ENCODE data around the gene MAP3K12.

The MAP3K12 gene

DNA sequence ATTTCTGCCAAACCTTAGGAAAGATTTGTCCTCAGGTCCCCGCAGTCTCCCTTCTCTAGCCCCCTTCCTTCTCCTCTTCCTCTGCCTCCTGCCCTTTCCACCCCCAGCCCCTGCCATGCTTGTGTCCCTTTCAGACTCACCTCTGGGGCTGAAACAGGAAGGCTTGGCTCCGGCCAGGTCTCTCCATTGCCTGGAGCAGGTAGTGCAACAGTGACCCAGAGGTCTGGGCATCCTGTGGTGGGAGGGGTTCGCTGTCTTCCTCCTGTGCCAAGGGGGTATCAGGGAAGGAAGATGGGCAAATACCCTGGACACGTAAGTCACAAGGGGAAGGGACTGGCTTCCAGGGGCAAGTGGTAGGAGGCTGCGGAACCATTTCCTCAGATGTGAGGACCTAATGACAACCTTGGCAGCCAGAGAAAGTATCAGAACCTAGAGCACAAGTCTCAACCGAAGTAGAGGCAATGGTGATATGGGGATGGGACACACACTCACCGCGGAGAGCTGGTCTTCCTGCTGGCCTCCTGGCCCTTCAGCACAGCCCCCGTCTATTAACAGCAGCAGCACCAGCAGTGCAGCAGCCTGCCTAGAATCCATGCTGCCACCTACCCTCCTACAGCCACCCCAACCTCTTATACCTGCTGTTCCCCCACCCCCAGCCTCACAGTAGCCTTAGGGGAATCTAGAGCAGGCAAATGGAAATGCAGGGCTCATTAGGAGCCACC lies 7.8 kb upstream of the MAP3K12 start, which contains the start of gene NPFF:
NPFF (minus strand) TSS at position 604 of the 722 bp plus-strand sequence; CDS start at position 594, 10 bp downstream.
- no peak for FAIRE-seq

- no peak for FAIRE-seq
Measured at GRCh38 chr12:53506450-53506785, 7.2 kb upstream of the MAP3K12 start.

GRCh38 chr12:53505555-53506449 lies 6.5 kb upstream of the MAP3K12 start:
- FAIRE-seq = no peak

DNA sequence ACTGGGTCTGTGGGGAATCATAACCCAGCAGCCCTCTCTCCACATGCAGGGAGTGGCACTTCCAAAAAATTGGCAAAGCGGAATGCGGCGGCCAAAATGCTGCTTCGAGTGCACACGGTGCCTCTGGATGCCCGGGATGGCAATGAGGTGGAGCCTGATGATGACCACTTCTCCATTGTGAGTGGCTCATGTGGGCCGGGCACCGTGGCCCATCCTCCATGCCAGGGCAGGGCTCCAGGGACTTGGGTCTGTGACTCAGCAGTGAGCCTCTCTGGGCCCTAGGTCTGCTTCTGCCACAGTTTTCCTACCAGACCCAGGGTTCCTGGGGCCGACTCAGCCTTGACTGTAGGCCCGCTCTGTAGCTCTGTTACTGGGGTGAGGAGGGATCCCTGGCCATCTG lies 5.8 kb upstream of the MAP3K12 start:
- no peak for FAIRE-seq

- FAIRE-seq = no peak
Measured at GRCh38 chr12:53504004-53504920, 5.0 kb upstream of the MAP3K12 start.

GRCh38 chr12:53502983-53503728 lies 3.9 kb upstream of the MAP3K12 start:
- FAIRE-seq = no peak

- FAIRE-seq = no peak
Measured at GRCh38 chr12:53502331-53502730, 3.1 kb upstream of the MAP3K12 start.

DNA sequence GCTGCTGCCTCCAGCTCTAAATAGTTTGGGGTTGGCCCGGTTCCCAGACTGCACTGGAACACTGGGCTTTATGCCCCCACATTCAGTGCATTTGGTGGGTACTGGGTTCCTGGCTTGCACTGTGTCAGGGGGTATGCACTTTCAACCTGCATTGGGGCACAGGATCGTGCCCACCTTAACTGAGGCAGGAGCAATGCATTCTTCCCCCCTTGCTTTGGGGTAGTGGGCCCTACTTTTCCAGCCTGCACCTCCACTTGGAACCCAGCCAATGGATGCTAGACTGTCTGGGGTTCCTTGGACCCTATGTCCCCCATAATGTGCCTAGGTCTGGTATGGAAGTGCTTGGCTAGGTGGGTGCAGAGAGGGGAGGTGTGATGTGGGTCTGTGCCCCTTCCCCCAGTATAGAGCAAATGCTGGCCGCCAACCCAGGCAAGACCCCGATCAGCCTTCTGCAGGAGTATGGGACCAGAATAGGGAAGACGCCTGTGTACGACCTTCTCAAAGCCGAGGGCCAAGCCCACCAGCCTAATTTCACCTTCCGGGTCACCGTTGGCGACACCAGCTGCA lies 2.4 kb upstream of the MAP3K12 start:
- no peak for FAIRE-seq

- FAIRE-seq = no peak
Measured at GRCh38 chr12:53500776-53501614, 1.7 kb upstream of the MAP3K12 start, which contains the start of gene TARBP2. Gene TARBP2 (plus strand): TSS chr12:53501283. CDS start chr12:53501409, 126 bp downstream.

DNA sequence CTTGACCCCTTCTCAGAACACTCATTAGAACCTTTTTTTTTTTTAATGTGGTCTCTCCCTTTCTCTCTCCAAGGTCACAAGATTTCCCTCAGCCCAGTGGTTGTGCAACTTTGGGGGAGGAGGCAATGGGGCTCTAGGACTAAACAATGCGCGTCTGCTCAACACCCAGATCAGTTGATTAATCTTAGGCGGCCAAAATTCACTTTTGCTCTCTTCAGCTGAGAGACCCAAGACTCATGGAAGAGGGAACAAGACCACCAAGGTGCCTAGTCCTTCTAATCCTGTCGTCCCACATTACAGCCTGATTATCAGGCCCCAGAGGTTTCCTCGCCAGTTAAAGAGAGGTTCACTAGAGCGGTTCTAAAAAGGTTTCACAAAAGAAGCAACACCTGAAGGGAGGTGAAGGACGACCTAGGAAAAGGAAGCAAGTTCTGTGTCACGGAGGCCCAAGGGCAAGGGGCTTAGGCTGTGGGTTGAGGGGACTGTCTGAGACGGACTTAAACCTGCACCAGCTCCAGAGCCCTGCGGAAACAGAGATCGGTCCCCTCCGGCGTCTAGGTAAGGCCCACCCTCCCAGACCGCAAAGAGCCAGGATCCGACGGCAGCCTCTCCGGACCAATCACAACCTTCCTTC lies 1.0 kb upstream of the MAP3K12 start:
- peak; percentile 21 for FAIRE-seq

DNA sequence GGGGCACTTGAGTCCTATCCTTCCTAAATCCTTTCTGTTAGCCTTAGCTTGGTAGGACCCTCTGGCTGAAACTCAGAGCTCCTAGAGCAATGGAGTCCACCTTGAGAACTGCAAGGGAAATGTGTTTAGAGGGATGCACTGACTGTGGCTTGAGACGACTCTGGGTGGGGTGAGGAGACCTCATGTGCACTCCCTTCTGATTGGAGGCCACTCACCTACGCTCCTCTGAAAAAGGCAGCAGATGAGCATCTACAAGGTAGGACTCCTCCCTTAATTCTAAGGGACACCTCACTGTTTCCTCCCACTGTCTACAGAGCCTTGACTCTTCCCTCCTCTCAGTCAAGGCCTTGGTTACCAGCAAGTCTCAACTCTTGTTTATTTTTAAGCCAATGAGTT lies 1.0 kb downstream of the MAP3K12 start:
- FAIRE-seq = no peak

DNA sequence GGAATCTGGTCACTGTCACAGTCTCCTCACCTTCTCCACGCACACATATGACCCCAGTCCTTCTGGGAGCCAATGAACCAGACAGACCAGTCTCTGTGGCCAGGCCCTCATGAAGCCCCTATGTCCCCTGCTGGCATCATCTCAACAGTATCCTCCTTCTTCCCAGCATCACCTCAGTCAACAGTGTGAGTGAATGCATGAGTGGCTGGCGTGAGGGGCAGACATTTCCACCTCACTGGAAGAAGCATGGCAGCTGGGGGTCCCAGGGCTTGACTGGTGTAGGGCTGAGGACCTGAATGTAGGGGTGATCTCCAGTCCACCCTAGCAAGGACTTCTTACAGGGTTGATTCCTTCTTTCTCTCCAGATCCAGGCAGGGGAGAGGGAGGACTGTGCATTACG lies 1.8 kb downstream of the MAP3K12 start:
- no peak for FAIRE-seq

- no peak for FAIRE-seq
Measured at GRCh38 chr12:53496752-53497032, 2.6 kb downstream of the MAP3K12 start.

DNA sequence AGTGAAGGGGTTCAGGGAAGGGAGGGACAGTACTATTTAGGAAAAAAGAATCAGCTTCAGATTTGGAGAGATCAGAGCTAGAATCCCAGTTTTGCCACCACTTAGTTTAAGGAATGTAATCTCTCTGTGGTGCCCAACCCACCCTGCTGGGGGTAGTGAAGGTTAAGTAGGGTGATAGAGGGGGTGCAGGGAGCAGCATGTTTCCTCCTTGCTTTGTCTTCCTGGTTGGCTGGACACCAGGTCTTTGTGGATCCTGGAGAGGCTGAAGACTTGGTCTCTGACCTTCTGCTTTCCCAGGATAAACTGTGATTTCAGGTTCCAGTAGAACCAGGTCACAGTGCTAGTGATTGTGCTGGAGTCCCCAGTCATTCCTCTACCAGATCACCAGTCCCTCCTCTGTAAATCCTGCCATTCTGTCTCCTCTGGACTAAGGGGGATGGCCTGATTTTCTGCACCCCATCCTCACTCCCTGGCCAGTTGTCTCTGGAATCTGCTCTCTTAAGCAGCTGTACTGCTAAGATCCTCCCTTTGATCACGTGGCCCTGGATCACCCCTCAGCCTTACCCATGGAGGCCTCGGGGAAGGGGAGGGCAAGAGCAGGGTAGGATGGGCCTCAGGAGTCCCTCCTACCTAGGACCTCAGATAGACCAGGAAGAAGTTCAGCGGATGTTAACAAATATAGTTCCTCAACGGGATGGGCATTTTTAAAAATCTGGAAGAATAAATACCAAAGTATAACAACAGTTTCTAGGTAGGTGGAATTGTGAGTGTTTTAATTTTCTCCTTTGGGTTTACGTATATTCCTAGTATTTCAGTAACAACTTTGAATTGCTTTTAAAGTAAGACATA lies 3.1 kb downstream of the MAP3K12 start:
- no peak for FAIRE-seq

DNA sequence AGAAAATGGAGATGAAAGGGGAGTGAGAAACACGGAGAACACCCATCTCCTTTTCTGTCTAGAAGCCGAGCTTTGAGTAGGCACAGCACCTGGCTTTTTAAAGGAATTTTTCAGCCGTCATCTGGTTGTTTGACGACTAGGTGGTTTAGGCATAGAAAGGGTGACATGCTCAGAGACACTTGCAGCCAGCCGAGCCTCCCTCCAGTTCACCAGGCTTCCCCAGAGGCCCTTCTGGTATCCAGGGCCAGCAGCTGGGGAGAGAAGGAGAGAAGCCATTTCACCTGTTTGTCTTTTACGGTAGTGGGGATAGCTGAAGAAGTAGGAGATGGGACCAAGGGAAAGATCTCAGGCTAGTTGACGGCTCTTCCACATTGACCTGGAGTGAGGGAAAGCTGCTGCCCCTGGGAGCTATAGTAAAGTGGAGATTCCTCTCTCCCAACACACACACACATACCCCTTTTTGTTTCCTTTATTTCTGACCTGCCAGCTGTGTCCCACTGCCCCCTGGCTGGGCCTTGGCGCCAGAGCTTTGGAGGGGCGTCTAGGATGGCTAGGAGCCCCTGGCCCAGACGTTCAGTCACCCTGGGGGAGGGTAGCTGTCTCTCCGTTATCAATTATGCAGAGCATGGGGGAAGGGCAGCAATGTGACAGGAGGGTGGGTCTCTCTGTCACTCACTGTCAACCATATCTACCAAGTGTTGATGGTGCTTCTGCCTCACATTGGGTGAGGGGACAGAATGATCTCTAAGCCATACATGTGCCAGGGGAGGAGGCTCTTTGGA lies 5.5 kb downstream of the MAP3K12 start:
- no peak for FAIRE-seq

DNA sequence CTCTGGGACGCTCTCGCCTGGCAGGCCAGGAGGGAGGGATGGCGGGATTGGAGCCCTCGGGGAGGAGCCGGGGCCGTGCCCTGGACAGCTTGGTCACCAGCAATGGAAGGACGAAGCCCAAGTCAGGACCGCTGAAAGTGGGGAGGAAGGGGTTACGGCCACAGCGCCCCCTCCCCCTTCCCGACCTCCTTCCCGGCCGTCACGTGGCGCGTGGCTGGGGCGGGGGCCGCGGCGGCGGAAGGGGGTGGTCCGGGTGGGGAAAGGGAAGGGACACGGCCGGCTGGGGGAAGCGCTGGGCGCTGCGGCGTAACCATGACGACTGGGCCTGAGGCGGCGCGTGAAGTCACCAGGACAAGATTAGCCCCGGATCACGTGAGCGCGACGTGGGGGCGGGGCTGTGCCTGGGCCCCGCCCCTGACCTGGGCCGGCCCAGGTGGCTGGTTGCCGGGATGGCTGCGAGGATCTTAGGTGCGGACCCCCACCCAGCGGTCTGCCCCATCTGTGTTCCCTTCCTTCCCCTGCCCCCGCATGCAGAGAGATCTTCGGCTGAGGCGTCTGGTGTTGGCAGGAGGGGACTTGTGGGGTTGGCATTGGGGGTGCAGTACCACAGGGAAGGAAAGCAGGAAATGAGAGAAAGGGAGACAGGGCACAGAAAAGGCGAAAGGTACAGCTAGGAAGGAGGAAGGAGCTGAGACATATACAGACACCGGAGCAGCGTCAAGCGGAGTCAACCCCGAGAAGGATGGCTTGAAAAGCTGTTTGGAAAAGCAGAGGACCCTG lies 6.2 kb downstream of the MAP3K12 start:
- FAIRE-seq = no peak

DNA sequence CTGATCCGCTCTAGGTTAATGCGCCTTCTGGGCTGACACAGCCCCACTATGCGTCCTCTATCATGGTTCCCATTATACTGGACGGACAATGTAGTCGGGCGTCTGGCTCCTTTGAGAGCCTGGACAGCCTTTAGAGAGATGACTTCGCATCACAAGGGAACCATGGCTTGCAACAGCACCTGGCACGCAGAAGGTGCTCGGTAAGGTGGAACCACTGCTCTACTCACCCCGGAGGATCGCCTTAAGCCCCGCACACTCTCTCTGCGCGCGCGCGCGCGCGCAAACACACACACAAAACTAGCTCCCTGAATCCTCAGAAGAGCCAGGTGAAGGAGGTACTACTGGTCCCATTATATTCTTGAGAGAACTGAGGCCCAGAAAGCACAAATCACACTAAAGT lies 7.1 kb downstream of the MAP3K12 start:
- no peak for FAIRE-seq
